ENCODE measurements around the gene CHN1.

CHN1 gene

GRCh38 chr2:174771631-174772471, 233.3 kb downstream of the CHN1 start:
- H3K4me3 ChIP-seq (ENCODE audit: low read depth, low read length): no peak overlapping the region
- TF ChIP-seq CTCF (IDR thresholded peaks at IDR 0.05; ENCODE audit: low read depth, low read length, missing control alignments): peak; percentile 63
- no peak for DNase-seq (ENCODE audit: low read depth)

- H3K4me3 ChIP-seq (ENCODE audit: low read depth, low read length): no peak overlapping the region
- no peak for DNase-seq (ENCODE audit: low read depth)
- TF ChIP-seq CTCF (IDR thresholded peaks at IDR 0.05; ENCODE audit: low read depth, low read length, missing control alignments): no peak
These were observed 234.0 kb downstream of the CHN1 start for GRCh38 chr2:174771136-174771535.

GRCh38 chr2:174768557-174768956, 236.6 kb downstream of the CHN1 start:
- TF ChIP-seq CTCF (IDR thresholded peaks at IDR 0.05; ENCODE audit: low read depth, low read length, missing control alignments): no peak
- no peak overlapping the region for H3K4me3 ChIP-seq (ENCODE audit: low read depth, low read length)
- DNase-seq (ENCODE audit: low read depth): no peak

DNA sequence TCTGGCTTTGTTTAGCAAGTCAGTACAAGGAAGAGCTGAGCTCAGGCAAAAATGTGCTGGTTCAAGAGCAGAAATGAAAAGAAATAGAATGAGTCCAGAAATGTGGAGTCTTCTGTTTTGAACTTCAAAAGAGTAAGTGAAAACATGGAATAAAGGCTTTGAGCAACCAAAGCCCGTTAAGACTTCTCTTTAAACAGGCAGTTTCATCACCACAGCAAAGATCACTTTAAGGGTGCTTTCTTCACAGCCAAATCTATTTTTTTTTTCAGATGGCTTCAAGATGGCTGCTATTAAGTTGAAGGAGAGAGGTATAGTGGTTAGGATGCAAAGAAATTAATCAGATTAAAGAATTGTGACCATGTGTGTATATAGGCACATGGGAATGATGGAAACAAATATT, 238.9 kb downstream of the CHN1 start:
- no peak for TF ChIP-seq CTCF (IDR thresholded peaks at IDR 0.05; ENCODE audit: low read depth, low read length, missing control alignments)
- no peak for DNase-seq (ENCODE audit: low read depth)
- no peak overlapping the region for H3K4me3 ChIP-seq (ENCODE audit: low read depth, low read length)

- no peak for DNase-seq (ENCODE audit: low read depth)
- no peak for TF ChIP-seq CTCF (IDR thresholded peaks at IDR 0.05; ENCODE audit: low read depth, low read length, missing control alignments)
- no peak overlapping the region for H3K4me3 ChIP-seq (ENCODE audit: low read depth, low read length)
These were observed 239.6 kb downstream of the CHN1 start for GRCh38 chr2:174765576-174765975.

GRCh38 chr2:174764280-174765255, 240.6 kb downstream of the CHN1 start, which contains the start of gene CHRNA1:
Gene CHRNA1 (minus strand): TSS chr2:174764472. CDS start chr2:174764394, 78 bp downstream.
- no peak for TF ChIP-seq CTCF (IDR thresholded peaks at IDR 0.05; ENCODE audit: low read depth, low read length, missing control alignments)
- DNase-seq (ENCODE audit: low read depth): no peak
- no peak within 1 kb of the TSS for H3K4me3 ChIP-seq (ENCODE audit: low read depth, low read length)
